ENCODE results near the gene LRP1-AS.

LRP1-AS gene

DNA sequence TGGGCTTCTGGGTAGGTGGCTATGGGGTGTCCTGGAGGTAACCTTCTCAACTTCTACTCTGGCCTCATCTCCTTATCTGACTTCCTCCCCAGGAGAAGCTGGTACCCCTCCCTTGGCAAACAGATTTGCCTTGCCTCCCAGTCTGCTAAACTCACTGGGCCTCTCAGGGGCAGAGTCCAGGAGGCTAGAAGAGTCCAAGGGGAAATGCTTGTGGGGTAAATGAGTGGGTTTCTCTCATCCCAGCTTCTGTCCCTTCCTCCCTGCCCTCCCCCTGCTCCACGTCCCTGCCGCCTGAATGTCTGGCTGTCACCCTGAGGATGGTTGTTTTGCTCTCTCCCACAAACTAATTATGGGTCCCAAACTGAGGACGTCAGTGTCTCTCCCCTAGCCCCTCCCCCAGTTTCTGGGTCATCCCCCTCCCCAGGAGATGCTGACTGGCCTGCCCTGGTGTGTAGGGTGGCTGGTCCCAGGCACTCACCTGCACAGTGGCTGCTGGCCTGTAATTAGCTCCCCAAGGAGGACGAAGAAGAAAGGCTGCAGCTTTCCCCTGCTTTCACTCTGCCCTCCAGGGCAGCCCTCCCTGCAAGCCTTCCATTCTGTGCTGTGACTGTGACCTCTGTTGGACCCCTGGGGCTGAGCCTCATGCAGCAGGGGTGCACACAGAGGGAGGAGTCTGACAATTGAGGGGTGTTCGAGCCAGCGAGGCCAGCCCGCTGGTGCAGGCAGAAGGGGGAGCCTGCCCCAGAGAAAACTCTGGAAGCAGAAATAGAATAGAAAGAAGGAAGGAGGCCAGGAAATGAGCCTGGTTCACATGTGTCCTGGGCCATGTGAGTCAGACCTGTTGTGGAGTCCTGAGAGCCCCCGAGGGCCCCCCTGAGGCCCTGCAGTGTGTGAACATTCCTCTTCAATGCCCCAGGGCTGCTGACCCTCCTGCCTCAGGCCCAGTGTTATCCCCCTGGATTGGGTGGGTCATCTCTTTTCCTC is at the start of gene LRP1-AS:
TSS of gene LRP1-AS (minus strand) at position 659 of the 984 bp plus-strand sequence.
- DNase-seq, result no peak

- DNase-seq, result no peak
These were observed 49.5 kb upstream of the LRP1-AS start for GRCh38 chr12:57196956-57197355.

GRCh38 chr12:57196439-57196838 is 49.0 kb upstream of the LRP1-AS start:
- no peak for DNase-seq

DNA sequence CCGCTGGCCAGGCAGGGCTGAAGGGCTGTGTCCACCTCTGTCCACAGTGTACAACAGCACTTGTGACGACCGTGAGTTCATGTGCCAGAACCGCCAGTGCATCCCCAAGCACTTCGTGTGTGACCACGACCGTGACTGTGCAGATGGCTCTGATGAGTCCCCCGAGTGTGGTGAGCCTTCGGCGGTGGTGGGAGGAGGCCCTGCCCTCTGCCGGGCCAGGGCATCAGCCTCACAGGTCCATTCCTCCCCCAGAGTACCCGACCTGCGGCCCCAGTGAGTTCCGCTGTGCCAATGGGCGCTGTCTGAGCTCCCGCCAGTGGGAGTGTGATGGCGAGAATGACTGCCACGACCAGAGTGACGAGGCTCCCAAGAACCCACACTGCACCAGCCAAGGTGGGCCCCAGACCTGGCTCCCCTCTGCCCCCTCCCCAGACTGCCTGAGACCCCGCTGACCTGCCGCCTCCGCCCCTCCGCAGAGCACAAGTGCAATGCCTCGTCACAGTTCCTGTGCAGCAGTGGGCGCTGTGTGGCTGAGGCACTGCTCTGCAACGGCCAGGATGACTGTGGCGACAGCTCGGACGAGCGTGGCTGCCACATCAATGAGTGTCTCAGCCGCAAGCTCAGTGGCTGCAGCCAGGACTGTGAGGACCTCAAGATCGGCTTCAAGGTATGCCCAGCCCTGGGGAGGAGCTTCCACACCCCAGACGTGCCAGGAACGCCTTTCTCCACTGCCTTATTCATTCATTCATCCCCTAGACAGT is 48.4 kb upstream of the LRP1-AS start:
- DNase-seq, result no peak

GRCh38 chr12:57195186-57195585 is 47.8 kb upstream of the LRP1-AS start:
- DNase-seq, result no peak

- no peak for DNase-seq
These were observed 46.8 kb upstream of the LRP1-AS start for GRCh38 chr12:57194253-57194652.

- no peak for DNase-seq
These were observed 46.4 kb upstream of the LRP1-AS start for GRCh38 chr12:57193706-57194245.

DNA sequence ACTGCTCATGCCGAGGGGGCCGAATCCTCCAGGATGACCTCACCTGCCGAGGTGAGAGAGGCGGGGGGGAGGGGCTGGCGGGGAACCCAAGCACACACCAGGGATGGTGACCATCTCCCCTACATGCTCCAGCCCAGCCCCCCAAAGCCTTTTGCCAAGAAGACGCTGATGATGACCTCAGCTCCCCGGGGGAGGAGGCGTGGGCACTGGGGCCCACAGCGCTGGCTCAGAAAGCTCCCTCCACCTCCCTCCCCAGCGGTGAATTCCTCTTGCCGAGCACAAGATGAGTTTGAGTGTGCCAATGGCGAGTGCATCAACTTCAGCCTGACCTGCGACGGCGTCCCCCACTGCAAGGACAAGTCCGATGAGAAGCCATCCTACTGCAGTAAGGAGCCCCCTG is 45.5 kb upstream of the LRP1-AS start:
- no peak for DNase-seq

DNA sequence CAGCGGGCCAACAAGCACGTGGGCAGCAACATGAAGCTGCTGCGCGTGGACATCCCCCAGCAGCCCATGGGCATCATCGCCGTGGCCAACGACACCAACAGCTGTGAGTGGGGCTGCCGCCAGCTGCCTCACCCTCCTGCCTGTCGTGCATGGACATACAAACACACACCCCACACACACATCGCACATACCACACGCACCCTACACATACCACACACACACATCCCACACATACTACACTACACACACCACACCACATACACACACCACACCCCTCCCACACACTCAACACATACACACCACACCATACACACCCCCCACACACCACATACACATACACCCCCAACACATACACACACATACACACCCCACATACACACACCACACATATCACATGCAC is 44.0 kb upstream of the LRP1-AS start:
- no peak for DNase-seq

- no peak for DNase-seq
These were observed 43.4 kb upstream of the LRP1-AS start for GRCh38 chr12:57190821-57191220.

GRCh38 chr12:57190037-57190436 is 42.6 kb upstream of the LRP1-AS start:
- DNase-seq, result no peak

GRCh38 chr12:57188090-57188425 is 40.6 kb upstream of the LRP1-AS start:
- DNase-seq, result no peak

- no peak for DNase-seq
These were observed 40.0 kb upstream of the LRP1-AS start for GRCh38 chr12:57187222-57188089.

DNA sequence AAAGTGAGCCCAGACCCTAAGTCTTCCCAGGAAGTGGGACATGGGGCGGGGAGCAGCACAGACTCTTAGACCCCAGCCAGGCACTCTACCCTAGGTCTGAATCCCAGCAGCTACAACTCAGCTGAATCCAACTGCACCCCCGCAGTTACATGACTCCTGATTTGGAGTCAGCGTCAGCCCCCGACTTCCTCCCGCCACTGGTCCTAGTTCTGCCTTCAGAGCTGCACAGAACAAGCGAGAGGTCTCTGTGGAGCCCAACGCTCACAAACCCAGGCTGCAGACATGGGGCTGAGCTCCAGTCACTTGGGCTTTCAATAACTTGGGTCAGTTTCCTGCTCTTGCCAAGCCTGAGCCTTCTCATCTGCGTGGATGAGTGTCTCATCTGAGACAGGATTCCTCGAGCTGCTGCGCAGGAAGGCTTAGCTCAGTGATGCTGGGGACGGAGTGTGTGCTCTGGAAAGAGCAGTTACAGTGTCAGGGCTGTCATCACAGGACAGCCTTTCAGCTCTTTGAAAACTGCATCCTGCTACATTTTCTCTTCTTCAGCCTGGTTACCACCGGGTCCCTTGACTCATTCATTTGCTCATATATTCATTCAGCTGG is 38.6 kb upstream of the LRP1-AS start:
- DNase-seq, result no peak

DNA sequence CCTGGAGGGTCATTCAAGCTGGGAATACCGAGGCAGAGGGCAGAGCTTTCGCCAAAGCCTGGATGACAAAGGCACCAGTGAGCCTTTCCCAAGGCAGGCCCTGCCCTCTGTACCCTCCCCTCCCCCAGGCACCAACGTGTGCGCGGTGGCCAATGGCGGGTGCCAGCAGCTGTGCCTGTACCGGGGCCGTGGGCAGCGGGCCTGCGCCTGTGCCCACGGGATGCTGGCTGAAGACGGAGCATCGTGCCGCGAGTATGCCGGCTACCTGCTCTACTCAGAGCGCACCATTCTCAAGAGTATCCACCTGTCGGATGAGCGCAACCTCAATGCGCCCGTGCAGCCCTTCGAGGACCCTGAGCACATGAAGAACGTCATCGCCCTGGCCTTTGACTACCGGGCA is 38.0 kb upstream of the LRP1-AS start:
- no peak for DNase-seq

GRCh38 chr12:57183939-57184725 is 36.7 kb upstream of the LRP1-AS start:
- no peak for DNase-seq

DNA sequence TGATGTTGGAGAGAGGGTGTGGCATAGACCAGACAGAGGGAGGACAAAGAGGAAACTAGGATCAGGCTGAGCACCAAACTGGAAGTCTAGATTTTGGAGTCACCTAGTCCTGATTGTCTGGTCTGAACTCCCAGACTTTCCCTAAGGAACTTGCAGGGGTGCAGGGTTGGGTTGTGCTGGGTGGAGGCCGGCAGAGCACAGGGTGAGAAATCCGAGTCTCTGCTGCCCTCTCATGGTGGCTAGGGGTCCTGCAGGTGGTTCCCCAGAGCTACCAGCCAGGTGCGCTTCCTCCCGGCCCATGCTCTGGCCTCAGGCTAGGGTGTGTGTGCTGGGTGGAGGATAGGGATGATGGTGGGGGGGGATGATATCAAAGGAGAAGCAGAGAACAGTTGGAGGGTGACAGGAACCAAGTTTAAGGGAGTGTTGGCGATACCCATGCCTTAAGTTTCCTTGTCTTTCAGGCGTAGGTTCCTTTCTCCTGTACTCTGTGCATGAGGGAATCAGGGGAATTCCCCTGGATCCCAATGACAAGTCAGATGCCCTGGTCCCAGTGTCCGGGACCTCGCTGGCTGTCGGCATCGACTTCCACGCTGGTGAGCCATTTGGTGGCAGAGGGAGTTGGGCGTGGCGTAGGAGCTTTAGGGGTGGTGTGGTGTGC is 35.6 kb upstream of the LRP1-AS start:
- DNase-seq, result peak; percentile 66

DNA sequence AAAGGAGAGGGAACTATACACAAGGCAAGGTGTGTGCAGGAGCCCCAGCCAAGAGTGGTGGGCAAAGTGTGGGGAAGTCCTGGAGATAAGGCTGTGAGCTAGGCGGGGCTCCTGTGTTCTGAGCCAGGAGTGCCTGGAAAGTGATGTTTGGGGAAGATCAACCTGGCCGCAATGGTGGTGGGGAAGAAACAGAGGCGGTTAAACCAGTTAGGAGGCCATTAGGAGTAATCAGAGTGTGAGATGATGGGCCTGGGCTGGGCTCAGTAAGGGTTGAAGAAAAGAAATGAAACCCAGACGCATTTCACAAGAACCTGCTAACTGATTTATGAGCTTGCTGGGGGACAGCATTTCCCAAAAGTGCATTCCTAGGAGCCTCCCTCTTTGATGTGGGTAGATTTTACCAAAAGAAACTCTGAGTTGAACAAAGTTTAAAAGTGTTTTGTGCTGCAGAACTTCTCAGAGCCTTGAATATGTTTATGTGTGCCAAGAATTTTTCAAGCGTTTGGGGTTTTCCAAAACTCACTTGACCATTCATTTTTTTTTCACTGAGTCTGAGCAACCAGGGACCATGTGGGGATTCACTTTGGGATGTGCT is 34.2 kb upstream of the LRP1-AS start:
- DNase-seq, result no peak

DNA sequence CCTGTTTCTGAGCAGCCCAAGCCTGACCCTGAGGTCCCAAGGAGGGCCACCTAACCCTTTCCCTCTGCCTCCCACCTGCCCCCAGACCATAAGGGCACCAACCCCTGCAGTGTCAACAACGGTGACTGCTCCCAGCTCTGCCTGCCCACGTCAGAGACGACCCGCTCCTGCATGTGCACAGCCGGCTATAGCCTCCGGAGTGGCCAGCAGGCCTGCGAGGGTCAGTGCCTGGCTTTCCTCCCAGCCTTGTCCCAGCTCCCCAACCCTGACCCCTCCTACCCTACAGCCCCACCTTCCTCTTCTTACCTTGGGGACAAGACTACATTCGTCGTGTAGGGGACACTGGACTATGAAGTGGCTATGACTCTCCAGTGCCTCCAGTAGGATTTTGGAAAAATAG is 33.7 kb upstream of the LRP1-AS start:
- no peak for DNase-seq

- DNase-seq, result no peak
These were observed 33.0 kb upstream of the LRP1-AS start for GRCh38 chr12:57180321-57180989.

Measured in activated CD4-positive, alpha-beta T cell treated with anti-CD3 and anti-CD28 coated beads for 1 hour (primary cell).